GM12891 (cell line): Measurements from ENCODE around the gene DCAF8L2.

Source experiments
- POLR2A ChIP-seq: IDR thresholded peaks from 2 replicates; pipeline ENCODE4 v1.6.1; 2011; ENCODE audit warnings: low read depth, low read length, control low read depth
- POLR2AphosphoS5 ChIP-seq: IDR thresholded peaks from 2 replicates; pipeline ENCODE4 v1.6.1; 2011; ENCODE audit warnings: low read depth, low read length, control low read depth
- POU2F2 ChIP-seq: IDR thresholded peaks from 2 replicates; pipeline ENCODE4 v1.6.1; 2011; ENCODE audit warnings: low read depth, mild to moderate bottlenecking, control low read depth, low read length, moderate library complexity

DNA sequence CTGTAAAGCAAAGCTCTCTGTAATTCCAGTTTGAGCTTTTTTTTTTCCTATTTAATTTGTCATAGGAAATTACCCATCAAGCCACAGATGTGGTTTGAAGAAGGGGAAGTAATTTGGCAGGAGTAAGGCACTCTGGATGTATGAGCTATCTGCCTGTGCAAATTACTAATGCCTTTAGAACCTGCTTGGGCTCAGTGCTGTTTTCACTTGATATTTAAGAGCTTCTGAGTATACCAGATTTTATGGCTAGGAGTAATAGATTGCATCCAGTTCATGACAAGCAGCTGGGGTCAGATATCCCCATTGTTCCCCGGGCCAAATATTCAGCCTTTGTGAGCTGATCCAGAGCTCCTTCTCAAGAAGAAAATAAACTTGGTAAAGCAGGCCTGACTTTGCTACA lies 89.1 kb downstream of the DCAF8L2 start:
- TF ChIP-seq POLR2A, result no peak
- TF ChIP-seq POLR2AphosphoS5, result no peak
- no peak for TF ChIP-seq POU2F2
